Measurements from ENCODE around the gene LARGE1. TPM values are rescaled to one million over a fixed set of nuclear protein-coding genes. Genes with fewer than 3 reads are reported as not detected.

The LARGE1 gene
- total and polyA plus RNA-seq, 2 donors (not counting 1 experiment from before 2014, with no cell fraction given): 14.1 to 19.2 TPM

- H3K4me2 ChIP-seq (ENCODE audit: extremely low read depth, insufficient read depth, low read length): no peak overlapping the region
Measured at GRCh38 chr22:33255791-33256190, 664.5 kb downstream of the LARGE1 start.

GRCh38 chr22:33248948-33249347 lies 671.3 kb downstream of the LARGE1 start:
- H3K36me3 ChIP-seq (ENCODE audit: control insufficient read depth, insufficient read depth, low read length): no peaks in the 10 kb centered on the region
- TF ChIP-seq CTCF (conservative IDR thresholded peaks at IDR 0.05 in 1 of 2, IDR thresholded peaks at IDR 0.05 in 1 of 2; ENCODE audit: low read depth in 1 of 2, low read length in 2 of 2) (no peak), EZH2 (IDR thresholded peaks at IDR 0.05; ENCODE audit: low read length, missing control alignments) (no peak)
- no peak overlapping the region for H3K9ac ChIP-seq (ENCODE audit: insufficient read depth, low read length)
- no peaks in the 10 kb centered on the region for H4K20me1 ChIP-seq (ENCODE audit: control insufficient read depth, extremely low read depth, insufficient read depth, low read length)
- no peak overlapping the region for H2AFZ ChIP-seq (ENCODE audit: low read length)
- H3K27me3 ChIP-seq (ENCODE audit: control insufficient read depth, insufficient read depth, low read length): no peaks in the 10 kb centered on the region
- no peak overlapping the region for H3K4me2 ChIP-seq (ENCODE audit: extremely low read depth, insufficient read depth, low read length)
- DNase-seq (ENCODE audit: low read depth in 2 of 2): no peak
- no peak overlapping the region for H3K27ac ChIP-seq (ENCODE audit: insufficient read depth, low read length)
- H3K4me1 ChIP-seq (ENCODE audit: control insufficient read depth, extremely low read depth, insufficient read depth, low read length): no peaks in the 10 kb centered on the region
- no peaks in the 10 kb centered on the region for H3K9me3 ChIP-seq (ENCODE audit: control insufficient read depth, insufficient read depth, low read depth, low read length)
- H3K4me3 ChIP-seq (replicated peaks in 1 of 4; ENCODE audit: control extremely low read depth in 1 of 4, insufficient read depth in 1 of 4, low read depth in 3 of 4, low read length in 4 of 4): no peak overlapping the region
- H3K79me2 ChIP-seq (ENCODE audit: control insufficient read depth, insufficient read depth, low read length): no peaks in the 10 kb centered on the region

More at GRCh38 chr22:33255791-33256190, 664.5 kb downstream of the LARGE1 start:
- Histone ChIP-seq H3K27me3 (ENCODE audit: control insufficient read depth, insufficient read depth, low read length) (no peaks in the 10 kb centered on the region), H3K9ac (ENCODE audit: insufficient read depth, low read length) (no peak overlapping the region), H3K4me1 (ENCODE audit: control insufficient read depth, extremely low read depth, insufficient read depth, low read length) (no peaks in the 10 kb centered on the region), H3K79me2 (ENCODE audit: control insufficient read depth, insufficient read depth, low read length) (no peaks in the 10 kb centered on the region), H3K4me3 (replicated peaks in 1 of 4; ENCODE audit: control extremely low read depth in 1 of 4, insufficient read depth in 1 of 4, low read depth in 3 of 4, low read length in 4 of 4) (no peak overlapping the region), H3K27ac (ENCODE audit: insufficient read depth, low read length) (no peak overlapping the region), H4K20me1 (ENCODE audit: control insufficient read depth, extremely low read depth, insufficient read depth, low read length) (no peaks in the 10 kb centered on the region), H2AFZ (ENCODE audit: low read length) (no peak overlapping the region), H3K9me3 (ENCODE audit: control insufficient read depth, insufficient read depth, low read depth, low read length) (no peaks in the 10 kb centered on the region), H3K36me3 (ENCODE audit: control insufficient read depth, insufficient read depth, low read length) (no peaks in the 10 kb centered on the region)
- DNase-seq (ENCODE audit: low read depth in 2 of 2): no peak
- TF ChIP-seq EZH2 (IDR thresholded peaks at IDR 0.05; ENCODE audit: low read length, missing control alignments) (no peak), CTCF (conservative IDR thresholded peaks at IDR 0.05 in 1 of 2, IDR thresholded peaks at IDR 0.05 in 1 of 2; ENCODE audit: low read depth in 1 of 2, low read length in 2 of 2) (no peak)

GRCh38 chr22:33247758-33248157 lies 672.5 kb downstream of the LARGE1 start:
- H3K79me2 ChIP-seq (ENCODE audit: control insufficient read depth, insufficient read depth, low read length): no peaks in the 10 kb centered on the region
- peak in 1 of 2 donors; percentile 11 for DNase-seq (ENCODE audit: low read depth in 2 of 2)
- no peak overlapping the region for H2AFZ ChIP-seq (ENCODE audit: low read length)
- no peaks in the 10 kb centered on the region for H4K20me1 ChIP-seq (ENCODE audit: control insufficient read depth, extremely low read depth, insufficient read depth, low read length)
- H3K27ac ChIP-seq (ENCODE audit: insufficient read depth, low read length): no peak overlapping the region
- no peak overlapping the region for H3K4me2 ChIP-seq (ENCODE audit: extremely low read depth, insufficient read depth, low read length)
- no peaks in the 10 kb centered on the region for H3K27me3 ChIP-seq (ENCODE audit: control insufficient read depth, insufficient read depth, low read length)
- H3K36me3 ChIP-seq (ENCODE audit: control insufficient read depth, insufficient read depth, low read length): no peaks in the 10 kb centered on the region
- no peak overlapping the region for H3K4me3 ChIP-seq (replicated peaks in 1 of 4; ENCODE audit: control extremely low read depth in 1 of 4, insufficient read depth in 1 of 4, low read depth in 3 of 4, low read length in 4 of 4)
- no peaks in the 10 kb centered on the region for H3K4me1 ChIP-seq (ENCODE audit: control insufficient read depth, extremely low read depth, insufficient read depth, low read length)
- no peak overlapping the region for H3K9ac ChIP-seq (ENCODE audit: insufficient read depth, low read length)
- no peaks in the 10 kb centered on the region for H3K9me3 ChIP-seq (ENCODE audit: control insufficient read depth, insufficient read depth, low read depth, low read length)
- TF ChIP-seq CTCF (conservative IDR thresholded peaks at IDR 0.05 in 1 of 2, IDR thresholded peaks at IDR 0.05 in 1 of 2; ENCODE audit: low read depth in 1 of 2, low read length in 2 of 2) (no peak), EZH2 (IDR thresholded peaks at IDR 0.05; ENCODE audit: low read length, missing control alignments) (no peak)

Measured in fibroblast of lung (primary cell).